Left lung (tissue), 10 donors: ENCODE measurements around the gene BMPR1A. TPM values are rescaled to one million over a fixed set of nuclear protein-coding genes. Genes with fewer than 3 reads are reported as not detected.
A peak's percentile ranks its signal among the peaks of the same experiment; 100 is the strongest.

Experiments
- ATAC-seq: fragments of 200-7000 bp; cut with Tn5 transposase; one replicate; pipeline ENCODE4 v1.9.1; 2020; ENCODE audit warnings: moderate library complexity
- DNase-seq, 4 donors: peaks; one replicate each; pipeline ENCODE4 v3.0.0-alpha.2; 2013 to 2020
- H3K27ac ChIP-seq, 2 donors: fragments of 200-600 bp; sonication (generic) in 1 of 2; one replicate each; pipeline versions ENCODE4 v1.5.0 to v1.8.0; 2020 to 2021
- H3K27me3 ChIP-seq, 2 donors: fragments of 200-600 bp; sonication (generic) in 1 of 2; one replicate each; pipeline versions ENCODE4 v1.5.0 to v1.8.0; 2020 to 2021
- H3K36me3 ChIP-seq, 2 donors: fragments of 200-600 bp; sonication (generic) in 1 of 2; one replicate each; pipeline versions ENCODE4 v1.5.0 to v1.8.0; 2020 to 2021
- H3K4me1 ChIP-seq, 2 donors: fragments of 200-600 bp; one replicate each; pipeline ENCODE4 v1.8.0; 2021
- H3K4me3 ChIP-seq, 2 donors: fragments of 200-600 bp; sonication (generic) in 1 of 2; one replicate each; pipeline versions ENCODE4 v1.5.0 to v1.8.0; 2020 to 2021; ENCODE audit warnings: mild to moderate bottlenecking in 1 of 2
- H3K9me3 ChIP-seq, 2 donors: fragments of 200-600 bp; sonication (generic) in 1 of 2; one replicate each; pipeline versions ENCODE4 v1.5.0 to v1.8.0; 2020 to 2021
- CTCF ChIP-seq, 2 donors: fragments of 200-600 bp; sonication (generic) in 1 of 2; IDR thresholded peaks; one replicate each; pipeline versions ENCODE4 v1.5.0 to v1.8.0; 2021; ENCODE audit warnings: antibody characterized with exemption in 2 of 2
- intact Hi-C, 2 donors: fragments of 100-400 bp; cut with DNase I; formaldehyde crosslinking; loops; one replicate each; pipeline versions ENCODE4 v1.11.2 to v1.14.2; 2022
- polyA plus RNA-seq, 6 donors: library from polyadenylated mRNA; unstranded; fragments of 120-200 nt; gene quantifications; one replicate each; pipeline ENCODE4 v1.2.1, GENCODE V29; 2013; ENCODE audit not compliant: insufficient read length in 6 of 6
- total RNA-seq, 2 donors: library from RNA; stranded (reverse); fragmentation: NEBNext Ultra II Directional; extraction: Animal tissue kit (Norgen Biotek cat#: 25700); gene quantifications; one replicate each; pipeline ENCODE4 v1.2.1, GENCODE V29; 2021
- donor health status: DM: no; HTN: yes; CAD: no.
- donor health status: DM: no; HTN: no; CAD: no.

Gene BMPR1A
- total and polyA plus RNA-seq, 8 donors, result 33.4 to 87.2 (median 72.9) TPM

GRCh38 chr10:86727470-86727869, 28.9 kb upstream of the BMPR1A start:
- intact Hi-C loops, result no loop called here
- ATAC-seq (no peak), DNase-seq (no peak)
- H3K36me3 ChIP-seq, result no peaks in the 10 kb centered on the region
- H3K9me3 ChIP-seq, result no peaks in the 10 kb centered on the region
- H3K4me1 ChIP-seq, result no peaks in the 10 kb centered on the region
- no peak overlapping the region for H3K4me3 ChIP-seq
- H3K27ac ChIP-seq, result no peak overlapping the region
- peaks cover 0 to 39% of the 10 kb centered on the region in 2 donors for H3K27me3 ChIP-seq
- no peak for TF ChIP-seq CTCF (IDR thresholded peaks at IDR 0.05)

DNA sequence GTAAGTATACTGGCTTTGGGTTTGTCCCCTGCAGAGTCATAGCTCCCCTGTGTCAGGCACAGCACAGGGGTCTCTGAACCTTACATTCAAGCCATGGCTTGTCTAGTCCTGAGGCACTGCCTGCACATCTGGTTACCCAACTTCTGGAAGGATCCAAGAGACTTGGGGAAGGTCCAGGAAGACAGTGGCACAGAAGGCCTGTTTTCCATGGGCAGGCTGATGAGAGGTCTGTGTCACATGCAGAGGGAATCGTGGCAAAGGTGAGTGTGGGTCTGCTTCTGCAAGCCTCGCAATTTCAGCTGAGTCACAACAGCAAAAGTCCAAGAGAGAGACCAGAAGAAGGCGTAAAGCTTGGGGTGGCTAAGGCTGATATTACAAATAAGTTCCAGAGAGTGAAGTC, 28.4 kb upstream of the BMPR1A start:
- DNase-seq, result no peak
- Histone ChIP-seq H3K4me3 (no peak overlapping the region), H3K9me3 (no peaks in the 10 kb centered on the region), H3K36me3 (no peaks in the 10 kb centered on the region), H3K27me3 (peaks cover 0 to 38% of the 10 kb centered on the region in 2 donors), H3K4me1 (peaks cover 0 to 4% of the 10 kb centered on the region in 2 donors), H3K27ac (no peak overlapping the region)
- ATAC-seq, result no peak
- no peak for TF ChIP-seq CTCF (IDR thresholded peaks at IDR 0.05)
- intact Hi-C loops, result no loop called here

GRCh38 chr10:86729677-86730076, 26.7 kb upstream of the BMPR1A start:
- Histone ChIP-seq H3K36me3 (no peaks in the 10 kb centered on the region), H3K27ac (no peak overlapping the region), H3K9me3 (no peaks in the 10 kb centered on the region), H3K4me3 (no peak overlapping the region), H3K27me3 (peaks cover 0 to 35% of the 10 kb centered on the region in 2 donors), H3K4me1 (peaks cover 4 to 8% of the 10 kb centered on the region in 2 donors)
- ATAC-seq (no peak), DNase-seq (no peak)
- no peak for TF ChIP-seq CTCF (IDR thresholded peaks at IDR 0.05)
- intact Hi-C loops, result no loop called here

GRCh38 chr10:86730227-86730626, 26.2 kb upstream of the BMPR1A start:
- no peaks in the 10 kb centered on the region for H3K9me3 ChIP-seq
- no peak for TF ChIP-seq CTCF (IDR thresholded peaks at IDR 0.05)
- no peak overlapping the region for H3K4me3 ChIP-seq
- H3K27me3 ChIP-seq, result peaks cover 0 to 36% of the 10 kb centered on the region in 2 donors
- H3K4me1 ChIP-seq, result peaks cover 4 to 8% of the 10 kb centered on the region in 2 donors
- no peaks in the 10 kb centered on the region for H3K36me3 ChIP-seq
- ATAC-seq (no peak), DNase-seq (no peak)
- H3K27ac ChIP-seq, result no peak overlapping the region
- intact Hi-C loops, result no loop called here

DNA sequence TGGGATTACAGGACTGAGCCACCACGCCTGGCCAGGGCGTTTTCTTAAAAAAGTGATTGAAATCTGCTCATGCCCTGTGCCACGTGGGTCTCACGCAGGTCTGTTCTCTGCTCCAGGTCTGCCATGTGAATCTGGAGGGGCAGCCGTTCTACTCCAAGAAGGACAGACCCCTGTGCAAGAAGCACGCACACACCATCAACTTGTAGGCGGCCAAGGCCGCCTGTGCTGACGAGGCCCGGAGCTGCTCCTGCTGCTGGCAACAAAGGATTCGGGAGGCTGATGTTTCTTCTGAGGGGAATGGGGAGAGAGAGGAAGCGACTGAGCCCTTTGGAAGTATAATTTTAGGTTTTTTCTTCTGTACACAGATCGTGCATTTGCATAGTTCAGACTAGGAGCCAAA, 23.6 kb upstream of the BMPR1A start:
- intact Hi-C loops, result no loop called here
- peak; percentile 8 for ATAC-seq

More for the DNA sequence above, 23.6 kb upstream of the BMPR1A start:
- no peak for TF ChIP-seq CTCF (IDR thresholded peaks at IDR 0.05)
- Histone ChIP-seq H3K4me3 (no peak overlapping the region), H3K36me3 (no peaks in the 10 kb centered on the region), H3K9me3 (no peaks in the 10 kb centered on the region), H3K27me3 (peaks cover 0 to 37% of the 10 kb centered on the region in 2 donors), H3K27ac (peak overlapping the region in 1 of 2 donors; percentile 66), H3K4me1 (peaks cover 4 to 8% of the 10 kb centered on the region in 2 donors)
- no peak for DNase-seq
